Right atrium auricular region (tissue), 2 donors: ENCODE data around the gene ANKRD33B. TPM values are rescaled to one million over a fixed set of nuclear protein-coding genes. Genes with fewer than 3 reads are reported as not detected.
"Not testable (repeated sequence)": the region's sequence is repeated elsewhere in the genome, so short reads cannot be mapped to it uniquely, and the experiment has no call there.

Source experiments
- DNase-seq: peaks from one replicate; pipeline ENCODE4 v3.0.0-alpha.2; 2019; ENCODE audit warnings: low spot score
- H3K27ac ChIP-seq, 2 donors: fragments of 200-600 bp; sonication (generic); 1 replicate in 1 of 2; 2 replicates in 1 of 2; pipeline ENCODE4 v1.5.1; 2016 to 2019
- H3K27me3 ChIP-seq, 2 donors: fragments of 200-600 bp; sonication (generic); one replicate each; pipeline versions ENCODE4 v1.5.1 to v1.6.0; 2017 to 2019
- H3K36me3 ChIP-seq: fragments of 200-600 bp; sonication (generic); one replicate; pipeline ENCODE4 v1.5.1; 2016
- H3K4me1 ChIP-seq, 2 donors: fragments of 200-600 bp; sonication (generic); one replicate each; pipeline versions ENCODE4 v1.5.1 to v1.6.0; 2017 to 2019
- H3K4me3 ChIP-seq, 2 donors: fragments of 200-600 bp; sonication (generic); 1 replicate in 1 of 2; 2 replicates in 1 of 2; pipeline ENCODE4 v1.5.1; 2017 to 2019; ENCODE audit warnings: mild to moderate bottlenecking in 1 of 2, moderate library complexity in 1 of 2
- H3K9me3 ChIP-seq, 2 donors: fragments of 200-600 bp; sonication (generic); one replicate each; pipeline ENCODE4 v1.5.1; 2019
- total RNA-seq, 2 donors: library from RNA; depleted of rRNA; stranded (reverse); fragments of >200 nt; gene quantifications; one replicate each; pipeline ENCODE4 v1.1.0, GENCODE V29; 2016
- TF ChIP-seq, protein P1 (sequence below), 2 donors: fragments of 200-600 bp; sonication (generic); IDR thresholded peaks; one replicate each; pipeline ENCODE4 v1.5.1; 2019; ENCODE audit warnings: antibody characterized with exemption in 2 of 2

Gene ANKRD33B
- total RNA-seq, 2 donors from 2014 or later = 1.2 to 4.7 TPM

DNA sequence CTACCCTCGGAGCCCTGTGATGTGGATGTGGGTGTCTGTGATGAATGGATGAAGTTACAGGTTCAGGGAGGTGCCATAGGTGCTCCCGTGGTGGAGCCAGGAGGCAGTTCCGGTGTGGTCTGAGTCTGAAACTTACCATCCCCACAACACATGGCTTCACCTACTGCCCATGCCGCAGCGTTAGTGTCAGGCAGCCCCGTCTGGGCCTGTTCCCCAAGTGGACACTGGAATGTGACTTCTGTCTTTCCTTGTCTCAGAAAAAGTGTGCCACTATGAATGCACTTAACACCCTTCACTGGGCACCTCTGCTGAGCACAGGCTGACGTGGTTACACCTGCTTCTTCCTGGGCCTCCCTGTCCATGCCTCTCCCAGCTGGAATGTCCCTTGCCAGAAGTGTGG is 8.6 kb downstream of the ANKRD33B start:
- H3K27me3 ChIP-seq = no peaks in the 10 kb centered on the region

GRCh38 chr5:10573487-10574145 is 9.7 kb downstream of the ANKRD33B start:
- no peaks in the 10 kb centered on the region for H3K36me3 ChIP-seq
- H3K27me3 ChIP-seq = no peaks in the 10 kb centered on the region
- TF ChIP-seq, protein P1, sequence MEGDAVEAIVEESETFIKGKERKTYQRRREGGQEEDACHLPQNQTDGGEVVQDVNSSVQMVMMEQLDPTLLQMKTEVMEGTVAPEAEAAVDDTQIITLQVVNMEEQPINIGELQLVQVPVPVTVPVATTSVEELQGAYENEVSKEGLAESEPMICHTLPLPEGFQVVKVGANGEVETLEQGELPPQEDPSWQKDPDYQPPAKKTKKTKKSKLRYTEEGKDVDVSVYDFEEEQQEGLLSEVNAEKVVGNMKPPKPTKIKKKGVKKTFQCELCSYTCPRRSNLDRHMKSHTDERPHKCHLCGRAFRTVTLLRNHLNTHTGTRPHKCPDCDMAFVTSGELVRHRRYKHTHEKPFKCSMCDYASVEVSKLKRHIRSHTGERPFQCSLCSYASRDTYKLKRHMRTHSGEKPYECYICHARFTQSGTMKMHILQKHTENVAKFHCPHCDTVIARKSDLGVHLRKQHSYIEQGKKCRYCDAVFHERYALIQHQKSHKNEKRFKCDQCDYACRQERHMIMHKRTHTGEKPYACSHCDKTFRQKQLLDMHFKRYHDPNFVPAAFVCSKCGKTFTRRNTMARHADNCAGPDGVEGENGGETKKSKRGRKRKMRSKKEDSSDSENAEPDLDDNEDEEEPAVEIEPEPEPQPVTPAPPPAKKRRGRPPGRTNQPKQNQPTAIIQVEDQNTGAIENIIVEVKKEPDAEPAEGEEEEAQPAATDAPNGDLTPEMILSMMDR (IDR thresholded peaks at IDR 0.05) = no peak
- no peak for DNase-seq
- H3K27ac ChIP-seq = no peak overlapping the region
- H3K9me3 ChIP-seq = no peaks in the 10 kb centered on the region
- H3K4me3 ChIP-seq = no peak overlapping the region
- H3K4me1 ChIP-seq = peaks cover 0 to 17% of the 10 kb centered on the region in 2 donors

More for the DNA sequence above, 8.6 kb downstream of the ANKRD33B start:
- Histone ChIP-seq H3K36me3 (no peaks in the 10 kb centered on the region), H3K4me3 (no peak overlapping the region), H3K9me3 (no peaks in the 10 kb centered on the region), H3K4me1 (peaks cover 0 to 8% of the 10 kb centered on the region in 2 donors), H3K27ac (no peak overlapping the region)
- no peak for DNase-seq
- TF ChIP-seq, protein P1 (IDR thresholded peaks at IDR 0.05) = no peak

GRCh38 chr5:10574879-10575278 is 11.0 kb downstream of the ANKRD33B start:
- H3K4me1 ChIP-seq = peaks cover 0 to 17% of the 10 kb centered on the region in 2 donors
- DNase-seq, H3K4me3 ChIP-seq, H3K36me3 ChIP-seq, H3K27ac ChIP-seq, H3K27me3 ChIP-seq, H3K9me3 ChIP-seq: not testable (repeated sequence)

GRCh38 chr5:10576121-10576789 is 12.4 kb downstream of the ANKRD33B start:
- Histone ChIP-seq H3K9me3 (no peaks in the 10 kb centered on the region), H3K27me3 (no peaks in the 10 kb centered on the region), H3K27ac (no peak overlapping the region), H3K4me3 (no peak overlapping the region), H3K4me1 (peaks cover 0 to 17% of the 10 kb centered on the region in 2 donors), H3K36me3 (no peaks in the 10 kb centered on the region)
- TF ChIP-seq, protein P1 (IDR thresholded peaks at IDR 0.05) = no peak
- DNase-seq = peak; percentile 32

- peaks cover 0 to 17% of the 10 kb centered on the region in 2 donors for H3K4me1 ChIP-seq
- no peaks in the 10 kb centered on the region for H3K36me3 ChIP-seq
- no peaks in the 10 kb centered on the region for H3K9me3 ChIP-seq
- TF ChIP-seq, protein P1 (IDR thresholded peaks at IDR 0.05) = no peak
- H3K4me3 ChIP-seq = no peak overlapping the region
- DNase-seq = peak; percentile 38
- H3K27ac ChIP-seq = peak overlapping the region in 1 of 2 donors; percentile 64
- no peaks in the 10 kb centered on the region for H3K27me3 ChIP-seq
Measured at GRCh38 chr5:10576790-10577189, 12.9 kb downstream of the ANKRD33B start.
